ENCODE measurements around the gene SLC9A9. TPM values are rescaled to one million over a fixed set of nuclear protein-coding genes. Genes with fewer than 3 reads are reported as not detected.

SLC9A9 gene
- total and polyA plus RNA-seq, 7 donors = 1.3 to 5.4 (median 2.9) TPM

GRCh38 chr3:143661677-143662076, 186.6 kb downstream of the SLC9A9 start:
- WGBS, 3 donors = 90 to 94% (median 92%) methylated on average over 3 of the region's 3 CpGs
- ATAC-seq = no peak

DNA sequence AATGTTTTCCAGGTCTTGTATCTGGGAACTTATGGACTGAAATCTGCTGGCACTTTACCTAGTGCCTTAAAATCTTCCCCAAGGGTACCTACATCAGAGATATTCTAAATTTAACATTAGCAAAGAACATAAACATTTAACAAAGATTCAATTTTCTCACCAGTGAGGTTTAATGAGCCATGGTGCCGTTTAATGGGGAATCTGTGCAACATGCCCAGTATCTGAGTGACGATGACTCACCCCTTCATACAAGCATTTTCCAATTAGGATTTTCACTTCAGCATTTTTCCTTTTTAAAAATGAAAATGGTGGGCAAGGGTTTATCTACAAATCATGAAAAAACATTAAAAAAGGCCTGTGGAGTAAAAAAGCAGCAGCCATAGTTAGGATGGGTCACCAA, 189.4 kb downstream of the SLC9A9 start:
- Histone ChIP-seq H3K4me3 (no peak overlapping the region), H3K27ac (no peak overlapping the region), H3K27me3 (ENCODE audit: insufficient read depth in 3 of 3, low read length in 2 of 3) (no peaks in the 10 kb centered on the region), H3K4me1 (no peaks in the 10 kb centered on the region), H3K9me3 (no peaks in the 10 kb centered on the region), H3K36me3 (ENCODE audit: insufficient read depth in 1 of 2, low read depth in 1 of 2) (no peaks in the 10 kb centered on the region)
- TF ChIP-seq, protein P1, sequence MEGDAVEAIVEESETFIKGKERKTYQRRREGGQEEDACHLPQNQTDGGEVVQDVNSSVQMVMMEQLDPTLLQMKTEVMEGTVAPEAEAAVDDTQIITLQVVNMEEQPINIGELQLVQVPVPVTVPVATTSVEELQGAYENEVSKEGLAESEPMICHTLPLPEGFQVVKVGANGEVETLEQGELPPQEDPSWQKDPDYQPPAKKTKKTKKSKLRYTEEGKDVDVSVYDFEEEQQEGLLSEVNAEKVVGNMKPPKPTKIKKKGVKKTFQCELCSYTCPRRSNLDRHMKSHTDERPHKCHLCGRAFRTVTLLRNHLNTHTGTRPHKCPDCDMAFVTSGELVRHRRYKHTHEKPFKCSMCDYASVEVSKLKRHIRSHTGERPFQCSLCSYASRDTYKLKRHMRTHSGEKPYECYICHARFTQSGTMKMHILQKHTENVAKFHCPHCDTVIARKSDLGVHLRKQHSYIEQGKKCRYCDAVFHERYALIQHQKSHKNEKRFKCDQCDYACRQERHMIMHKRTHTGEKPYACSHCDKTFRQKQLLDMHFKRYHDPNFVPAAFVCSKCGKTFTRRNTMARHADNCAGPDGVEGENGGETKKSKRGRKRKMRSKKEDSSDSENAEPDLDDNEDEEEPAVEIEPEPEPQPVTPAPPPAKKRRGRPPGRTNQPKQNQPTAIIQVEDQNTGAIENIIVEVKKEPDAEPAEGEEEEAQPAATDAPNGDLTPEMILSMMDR (IDR thresholded peaks at IDR 0.05) = no peak
- 29 to 76% (median 40%) methylated on average over 2 of the region's 2 CpGs for WGBS, 3 donors
- ATAC-seq (no peak), DNase-seq (no peak)
- intact Hi-C loops (cut with DNase I) = no loop called here

More at GRCh38 chr3:143661677-143662076, 186.6 kb downstream of the SLC9A9 start:
- Histone ChIP-seq H3K9me3 (no peaks in the 10 kb centered on the region), H3K4me1 (no peaks in the 10 kb centered on the region), H3K27me3 (ENCODE audit: insufficient read depth in 3 of 3, low read length in 2 of 3) (no peaks in the 10 kb centered on the region), H3K27ac (no peak overlapping the region), H3K36me3 (ENCODE audit: insufficient read depth in 1 of 2, low read depth in 1 of 2) (no peaks in the 10 kb centered on the region), H3K4me3 (no peak overlapping the region)
- intact Hi-C loops (cut with DNase I) = no loop called here
- no peak for DNase-seq
- TF ChIP-seq, protein P1 (IDR thresholded peaks at IDR 0.05) = no peak

DNA sequence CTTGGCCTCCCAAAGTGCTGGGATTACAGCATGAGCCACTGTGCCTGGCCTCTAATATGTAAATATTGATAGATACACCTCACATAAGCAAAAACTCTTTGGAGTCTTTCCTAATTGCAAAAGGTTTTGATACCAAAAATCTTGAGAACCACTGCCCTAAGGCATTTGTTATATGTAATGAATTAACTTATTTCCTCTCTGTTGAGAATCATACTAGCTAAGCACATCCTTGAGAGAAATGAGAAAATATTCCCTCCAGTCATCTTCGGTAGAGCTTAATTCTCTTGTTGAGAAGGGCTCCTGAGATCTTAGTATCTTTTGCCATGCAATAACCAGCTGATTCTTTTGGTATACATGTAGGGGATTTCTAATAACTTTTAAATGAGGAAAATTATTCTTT, 190.2 kb downstream of the SLC9A9 start:
- no peaks in the 10 kb centered on the region for H3K27me3 ChIP-seq (ENCODE audit: insufficient read depth in 3 of 3, low read length in 2 of 3)
- TF ChIP-seq, protein P1 (IDR thresholded peaks at IDR 0.05) = no peak
- no peaks in the 10 kb centered on the region for H3K4me1 ChIP-seq
- no peak overlapping the region for H3K4me3 ChIP-seq
- intact Hi-C loops (cut with DNase I) = no loop called here
- WGBS, 3 donors = 86 to 89% (median 87%) methylated on average over 1 of the region's 1 CpG
- no peak for DNase-seq
- H3K9me3 ChIP-seq = no peaks in the 10 kb centered on the region
- no peak for ATAC-seq
- H3K36me3 ChIP-seq (ENCODE audit: insufficient read depth in 1 of 2, low read depth in 1 of 2) = no peaks in the 10 kb centered on the region
- no peak overlapping the region for H3K27ac ChIP-seq

- Histone ChIP-seq H3K4me1 (no peaks in the 10 kb centered on the region), H3K27ac (no peak overlapping the region), H3K4me3 (no peak overlapping the region), H3K27me3 (ENCODE audit: insufficient read depth in 3 of 3, low read length in 2 of 3) (no peaks in the 10 kb centered on the region), H3K36me3 (ENCODE audit: insufficient read depth in 1 of 2, low read depth in 1 of 2) (no peaks in the 10 kb centered on the region), H3K9me3 (no peaks in the 10 kb centered on the region)
- intact Hi-C loops (cut with DNase I) = no loop called here
- no peak for DNase-seq
- TF ChIP-seq, protein P1 (IDR thresholded peaks at IDR 0.05) = no peak
- ATAC-seq = no peak
These were observed 190.9 kb downstream of the SLC9A9 start for GRCh38 chr3:143657391-143657790.

DNA sequence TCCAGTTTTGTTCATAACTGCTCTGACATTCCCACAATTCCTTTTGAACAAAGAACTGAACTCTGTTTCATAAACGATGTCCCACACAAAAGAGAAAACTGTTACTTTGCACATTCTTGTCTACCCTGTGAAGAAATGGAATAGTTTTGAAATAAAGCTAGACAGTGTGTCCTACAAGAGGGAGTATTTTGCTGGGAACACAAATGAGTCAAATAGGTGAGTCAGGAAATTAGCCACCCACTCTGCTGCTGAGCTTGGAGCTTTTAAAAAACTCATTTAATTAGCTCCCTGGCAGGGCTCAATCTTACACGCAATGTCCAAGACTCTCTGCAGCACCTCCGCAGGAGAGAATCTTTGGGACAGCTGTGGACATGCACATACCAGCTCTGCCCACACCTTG, 193.4 kb downstream of the SLC9A9 start:
- Histone ChIP-seq H3K4me3 (no peak overlapping the region), H3K36me3 (ENCODE audit: insufficient read depth in 1 of 2, low read depth in 1 of 2) (no peaks in the 10 kb centered on the region), H3K4me1 (no peaks in the 10 kb centered on the region), H3K27me3 (ENCODE audit: insufficient read depth in 3 of 3, low read length in 2 of 3) (no peaks in the 10 kb centered on the region), H3K9me3 (no peaks in the 10 kb centered on the region), H3K27ac (no peak overlapping the region)
- TF ChIP-seq, protein P1 (IDR thresholded peaks at IDR 0.05) = no peak
- ATAC-seq = no peak
- WGBS, 3 donors = 69 to 94% (median 86%) methylated on average over 3 of the region's 3 CpGs
- intact Hi-C loops (cut with DNase I) = no loop called here
- DNase-seq = no peak

Measured in psoas muscle (tissue), 8 donors.